Muscle of leg (tissue), 11 donors: ENCODE results near the gene CXXC5. TPM values are rescaled to one million over a fixed set of nuclear protein-coding genes. Genes with fewer than 3 reads are reported as not detected.

Source experiments
- DNase-seq: peaks from one replicate; pipeline ENCODE4 v3.0.0; 2013
- H3K27ac ChIP-seq: one replicate; pipeline ENCODE4 v1.5.1; 2013; ENCODE audit warnings: mild to moderate bottlenecking, low read length, control low read depth
- H3K27me3 ChIP-seq: one replicate; pipeline ENCODE4 v1.6.1; 2013; ENCODE audit warnings: low read length; ENCODE audit not compliant: control insufficient read depth, insufficient read depth
- H3K36me3 ChIP-seq: one replicate; pipeline ENCODE4 v1.6.1; 2013; ENCODE audit warnings: low read length; ENCODE audit not compliant: control insufficient read depth, insufficient read depth
- H3K4me1 ChIP-seq: one replicate; pipeline ENCODE4 v1.6.1; 2013; ENCODE audit warnings: low read length; ENCODE audit not compliant: control insufficient read depth, insufficient read depth
- H3K4me3 ChIP-seq: one replicate; pipeline ENCODE4 v1.5.1; 2013; ENCODE audit warnings: low read length, control low read depth
- H3K9me3 ChIP-seq: replicated peaks from 2 replicates; pipeline ENCODE4 v1.6.1; 2013; ENCODE audit warnings: low read depth, low read length; ENCODE audit not compliant: control insufficient read depth
- WGBS: methylation state at CpG from one replicate; pipeline ENCODE4 v1.1.5; 2013; ENCODE audit warnings: missing lambda C conversion rate; ENCODE audit not compliant: insufficient coverage; 5-methylcytosine and 5-hydroxymethylcytosine counted together
- polyA plus RNA-seq, 8 donors: library from polyadenylated mRNA; unstranded; fragments of 120-200 nt; gene quantifications; one replicate each; pipeline versions ENCODE4 v1.2.1 to v1.2.3, GENCODE V29; 2013; ENCODE audit warnings: inconsistent platforms in 1 of 8, low replicate concordance in 1 of 8; ENCODE audit not compliant: insufficient read length in 8 of 8, insufficient read depth in 1 of 8
- total RNA-seq: library from RNA; stranded (reverse); fragments of 120-200 nt; gene quantifications from one replicate; pipeline ENCODE4 v1.2.4, GENCODE V29; 2013

Gene CXXC5
- total and polyA plus RNA-seq, 9 donors: 63.3 to 93.0 (median 79.9) TPM

DNA sequence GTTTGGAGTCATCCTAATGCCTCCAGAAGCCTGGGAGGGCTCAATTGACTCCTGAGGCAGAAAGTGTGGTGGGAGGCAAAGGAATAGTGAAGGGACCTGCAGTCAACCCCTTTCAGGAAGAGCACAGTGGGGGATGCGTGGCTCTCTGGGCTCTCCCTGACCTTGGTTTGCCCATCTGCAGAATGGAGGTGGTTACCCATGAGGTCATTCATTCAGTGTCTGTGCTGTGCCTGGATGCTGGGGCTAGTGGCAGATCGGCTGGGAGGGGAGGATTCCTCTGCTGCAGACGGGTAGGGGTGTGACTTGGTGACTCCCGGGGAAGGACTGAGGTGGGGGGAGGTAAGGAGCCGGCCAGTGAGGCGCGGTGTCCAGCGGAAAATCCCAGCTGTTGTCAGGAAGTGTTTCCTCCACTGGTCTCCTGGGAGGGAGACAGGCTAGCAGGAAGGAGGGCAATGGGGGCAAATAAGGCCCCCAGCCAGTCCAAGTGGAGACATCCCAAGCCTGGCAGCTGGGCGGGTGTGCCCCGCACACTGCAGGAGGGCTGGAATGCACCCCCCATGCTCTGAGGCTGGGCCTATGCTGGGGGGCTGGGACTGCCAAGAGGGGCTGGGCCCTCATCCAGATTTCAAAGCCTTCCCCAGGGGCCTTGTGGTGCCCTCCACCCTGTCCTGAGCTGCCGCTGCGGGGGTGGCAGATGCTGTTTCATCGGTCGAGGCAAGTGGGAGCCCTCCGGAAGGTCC lies 10.9 kb downstream of the CXXC5 start:
- 30% methylated on average over 14 of the region's 15 CpGs for WGBS
- peak overlapping the region; percentile 92 for H3K27ac ChIP-seq
- H3K4me1 ChIP-seq: peaks cover 98% of the 10 kb centered on the region
- H3K27me3 ChIP-seq: no peaks in the 10 kb centered on the region
- H3K9me3 ChIP-seq: no peaks in the 10 kb centered on the region
- DNase-seq: peak; percentile 88
- peaks cover 17% of the 10 kb centered on the region for H3K36me3 ChIP-seq
- H3K4me3 ChIP-seq: peak overlapping the region; percentile 24

DNA sequence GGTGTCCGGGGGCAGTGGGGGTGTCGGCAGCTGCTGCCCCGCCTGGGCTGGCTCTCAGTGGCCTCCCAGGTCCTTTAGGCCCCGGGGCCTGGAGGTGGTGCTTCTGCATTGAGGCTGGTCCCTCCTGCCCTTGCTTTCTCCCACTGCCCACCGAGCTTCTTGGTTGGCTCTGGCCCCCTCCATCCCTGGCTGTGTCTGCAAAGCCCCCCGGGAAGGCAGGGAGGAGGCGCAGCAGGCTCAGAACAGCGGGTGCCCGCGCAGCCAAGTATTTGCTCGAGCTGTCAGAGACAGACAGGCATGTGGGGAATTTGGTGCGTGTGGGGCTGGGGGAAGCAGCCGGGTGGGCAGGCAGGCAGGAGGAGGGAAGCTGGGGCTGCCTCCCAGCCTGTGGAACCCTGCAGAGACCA lies 11.5 kb downstream of the CXXC5 start:
- Histone ChIP-seq H3K9me3 (no peaks in the 10 kb centered on the region), H3K36me3 (peaks cover 18% of the 10 kb centered on the region), H3K4me1 (peaks cover 98% of the 10 kb centered on the region), H3K27me3 (no peaks in the 10 kb centered on the region), H3K4me3 (peak overlapping the region; percentile 24), H3K27ac (peak overlapping the region; percentile 92)
- WGBS: 23% methylated on average over 5 of the region's 13 CpGs
- DNase-seq: peak; percentile 72

DNA sequence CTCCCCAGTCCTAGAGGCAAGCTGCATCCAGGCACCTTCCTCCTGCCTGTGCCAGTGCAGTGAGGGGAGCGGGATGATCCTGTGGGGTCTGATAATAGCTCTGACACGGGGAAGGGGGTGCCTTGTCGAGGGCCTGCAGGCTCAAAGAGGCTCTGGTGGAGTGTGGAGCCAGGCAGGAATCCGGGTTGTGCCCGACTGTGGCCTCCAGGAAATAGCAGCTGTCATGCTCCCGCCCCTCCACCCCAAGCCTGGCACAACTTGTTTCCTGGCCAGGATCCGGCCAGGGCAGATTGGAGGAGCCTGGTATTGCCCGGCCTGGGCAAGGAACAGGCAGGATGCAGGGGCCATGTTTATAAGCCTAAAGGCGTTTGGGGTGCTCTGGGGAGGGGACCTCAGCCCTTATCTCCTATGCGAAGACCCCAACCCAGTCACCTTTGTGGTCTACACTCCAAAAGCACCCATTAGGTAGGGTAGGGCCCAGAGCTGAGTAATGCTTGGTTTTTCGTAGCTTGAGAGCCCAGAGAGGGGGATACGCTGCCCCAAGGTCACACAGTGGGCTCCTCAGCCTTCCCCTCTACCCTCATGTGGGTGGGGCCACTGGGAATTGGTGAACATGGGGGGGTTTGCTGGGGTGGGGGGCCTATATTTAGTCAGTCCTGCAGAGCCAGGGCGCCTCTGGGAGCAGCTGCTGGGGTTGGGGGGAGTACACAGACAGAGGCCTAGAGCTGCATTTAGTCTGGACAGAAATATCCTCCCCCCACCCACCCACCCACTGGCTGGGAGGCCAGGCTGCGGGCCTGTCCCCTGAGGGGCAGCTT lies 12.2 kb downstream of the CXXC5 start:
- H3K27me3 ChIP-seq: no peaks in the 10 kb centered on the region
- peak overlapping the region; percentile 24 for H3K4me3 ChIP-seq
- H3K4me1 ChIP-seq: peaks cover 98% of the 10 kb centered on the region
- DNase-seq: peak; percentile 85
- WGBS: no CpG with 5 or more reads among the region's 14 CpGs
- no peaks in the 10 kb centered on the region for H3K9me3 ChIP-seq
- peaks cover 22% of the 10 kb centered on the region for H3K36me3 ChIP-seq
- H3K27ac ChIP-seq: peak overlapping the region; percentile 92

DNA sequence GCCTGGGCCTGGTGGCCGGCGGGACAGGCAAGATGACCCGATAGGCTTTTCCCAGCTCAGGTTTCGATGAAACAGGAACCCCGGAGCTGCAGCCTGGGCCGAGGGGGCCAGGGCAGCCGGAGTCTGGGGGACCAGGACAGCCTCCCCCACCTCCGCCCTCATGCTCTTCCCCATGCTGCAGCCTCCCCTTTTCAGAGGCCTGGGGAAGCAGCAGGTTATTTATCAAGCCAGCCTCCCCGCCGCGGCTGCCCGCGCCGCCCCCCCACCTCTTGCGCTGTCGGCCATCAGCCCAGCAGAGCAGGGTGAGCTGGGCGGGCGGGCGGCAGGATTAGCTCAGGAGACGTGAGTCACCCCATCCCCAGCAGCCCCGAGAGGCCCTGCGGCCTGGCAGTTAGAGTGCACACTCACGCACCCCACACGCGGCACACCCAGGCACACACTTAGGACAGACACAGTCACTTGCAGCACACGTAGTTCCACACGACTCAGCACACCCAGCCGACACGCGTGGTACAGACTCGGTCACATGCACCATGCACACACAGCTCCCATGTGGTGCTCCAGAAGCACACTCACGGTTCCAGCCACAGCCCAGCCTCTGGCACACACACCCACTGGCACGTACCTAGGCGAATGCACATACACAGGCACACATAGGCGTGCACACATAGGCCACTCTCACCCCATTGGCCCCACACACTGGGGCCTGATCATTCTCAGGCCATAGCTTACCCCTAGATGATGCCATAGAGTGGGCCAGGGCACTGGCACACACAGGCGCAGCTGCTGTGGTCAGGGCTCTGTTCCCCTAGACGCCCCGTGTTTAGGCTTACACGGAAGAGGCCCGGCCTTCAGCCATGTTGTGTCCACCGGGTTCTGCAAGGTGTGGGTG lies 13.0 kb downstream of the CXXC5 start:
- H3K4me3 ChIP-seq: peak overlapping the region; percentile 6
- peaks cover 97% of the 10 kb centered on the region for H3K4me1 ChIP-seq
- WGBS: 25% methylated on average over 35 of the region's 41 CpGs
- H3K36me3 ChIP-seq: peaks cover 28% of the 10 kb centered on the region
- H3K27ac ChIP-seq: peak overlapping the region; percentile 88
- H3K9me3 ChIP-seq: no peaks in the 10 kb centered on the region
- DNase-seq: peak; percentile 72
- H3K27me3 ChIP-seq: no peaks in the 10 kb centered on the region

DNA sequence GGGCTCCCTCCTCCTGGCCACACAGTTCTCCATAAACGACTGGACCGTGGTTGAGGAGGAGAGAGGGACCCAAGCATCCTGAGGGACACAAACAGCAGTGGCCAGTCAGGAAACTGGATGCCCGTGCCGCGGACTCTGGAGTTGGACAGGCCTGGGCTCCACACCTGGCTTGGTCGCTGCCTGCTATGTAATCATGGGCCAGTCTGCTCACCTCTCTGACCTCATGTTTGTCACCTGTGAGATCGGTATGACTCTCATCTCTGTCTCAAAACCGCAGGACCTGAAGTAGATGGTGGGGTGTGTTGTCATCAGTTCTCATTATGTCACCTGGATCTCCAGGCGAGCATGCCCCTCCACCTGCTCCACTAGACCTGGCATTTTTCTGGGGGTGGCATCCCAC lies 14.5 kb downstream of the CXXC5 start:
- Histone ChIP-seq H3K4me3 (no peak overlapping the region), H3K9me3 (no peaks in the 10 kb centered on the region), H3K36me3 (peaks cover 28% of the 10 kb centered on the region), H3K27ac (peak overlapping the region; percentile 88), H3K27me3 (no peaks in the 10 kb centered on the region), H3K4me1 (peaks cover 98% of the 10 kb centered on the region)
- no peak for DNase-seq
- 75% methylated on average over 6 of the region's 9 CpGs for WGBS

DNA sequence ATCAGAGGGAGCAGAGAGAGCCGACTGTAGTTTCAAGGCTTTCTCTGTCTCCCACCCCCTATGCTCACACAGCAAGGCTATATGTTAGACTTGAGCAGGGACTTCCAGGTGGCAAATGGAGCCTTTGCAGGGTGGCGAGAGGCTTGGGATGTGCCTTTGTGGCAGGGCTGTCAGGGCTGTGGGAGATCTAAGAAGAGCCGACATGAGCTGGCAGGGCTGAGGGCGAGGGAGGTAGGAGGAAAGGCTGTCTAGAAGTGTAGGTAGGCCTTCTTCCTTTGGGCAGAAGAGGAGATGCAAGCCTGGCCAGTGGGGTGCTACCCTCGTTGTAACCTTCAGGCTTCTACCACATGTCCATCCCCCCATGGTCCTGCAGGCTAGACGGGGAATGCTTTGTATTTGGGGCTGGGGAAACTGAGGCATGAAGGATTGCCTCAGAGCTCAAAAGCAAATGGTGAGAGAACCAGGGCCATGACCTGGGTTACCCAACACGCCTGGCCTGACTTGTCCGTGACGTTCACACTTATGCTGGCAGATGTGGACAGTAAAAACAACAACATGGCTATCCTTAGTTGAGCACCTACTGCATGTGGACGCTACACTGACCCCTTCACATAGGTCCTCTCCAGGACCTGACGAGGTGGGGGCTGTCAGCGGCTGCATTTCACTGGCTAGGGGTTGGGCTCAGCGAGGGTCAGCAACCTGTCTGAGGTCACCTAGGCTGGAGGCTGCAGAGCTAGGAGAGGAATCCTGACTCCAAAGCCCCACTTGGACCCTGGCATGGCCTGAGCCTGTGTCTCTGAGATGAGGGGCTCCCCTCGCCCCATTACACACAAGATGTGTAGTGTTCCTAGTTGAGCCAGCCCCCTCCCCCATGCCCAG lies 15.3 kb downstream of the CXXC5 start:
- H3K4me1 ChIP-seq: peaks cover 97% of the 10 kb centered on the region
- H3K4me3 ChIP-seq: no peak overlapping the region
- H3K9me3 ChIP-seq: no peaks in the 10 kb centered on the region
- peaks cover 28% of the 10 kb centered on the region for H3K36me3 ChIP-seq
- no peak overlapping the region for H3K27ac ChIP-seq
- H3K27me3 ChIP-seq: no peaks in the 10 kb centered on the region
- WGBS: 88% methylated on average over 9 of the region's 14 CpGs
- DNase-seq: no peak

DNA sequence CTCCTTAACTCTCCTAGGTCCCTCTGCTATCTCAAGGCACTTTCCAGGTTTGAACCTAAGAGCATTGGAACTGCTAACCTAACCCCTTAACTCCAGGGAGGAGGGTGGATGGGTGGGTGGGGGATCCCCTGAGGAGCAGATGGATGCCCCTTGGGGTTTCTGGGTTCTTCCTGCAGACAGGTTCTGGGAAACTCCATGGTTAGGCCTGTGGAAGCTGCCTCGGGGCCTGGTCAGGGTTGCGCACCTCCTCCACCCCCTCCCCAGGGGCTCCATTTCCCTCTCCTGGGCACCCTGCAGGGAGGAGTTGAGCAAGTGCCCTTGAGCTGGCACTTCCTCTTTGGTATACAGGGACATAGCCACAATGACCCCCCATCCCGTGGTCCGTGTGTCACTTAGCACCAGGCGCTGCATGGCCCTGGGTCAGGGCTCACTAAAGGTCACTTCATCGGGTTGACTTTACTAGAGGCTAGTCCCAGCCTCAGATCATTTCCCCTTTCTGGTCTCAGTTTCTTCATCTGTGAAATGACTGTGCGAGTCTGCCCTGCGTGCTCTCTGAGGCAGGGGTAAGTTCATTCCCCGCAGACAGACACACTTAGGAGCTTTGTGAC lies 16.0 kb downstream of the CXXC5 start:
- Histone ChIP-seq H3K9me3 (no peaks in the 10 kb centered on the region), H3K4me3 (no peak overlapping the region), H3K27me3 (no peaks in the 10 kb centered on the region), H3K4me1 (peaks cover 97% of the 10 kb centered on the region), H3K36me3 (peaks cover 28% of the 10 kb centered on the region), H3K27ac (peak overlapping the region; percentile 51)
- 79% methylated on average over 3 of the region's 9 CpGs for WGBS
- no peak for DNase-seq

DNA sequence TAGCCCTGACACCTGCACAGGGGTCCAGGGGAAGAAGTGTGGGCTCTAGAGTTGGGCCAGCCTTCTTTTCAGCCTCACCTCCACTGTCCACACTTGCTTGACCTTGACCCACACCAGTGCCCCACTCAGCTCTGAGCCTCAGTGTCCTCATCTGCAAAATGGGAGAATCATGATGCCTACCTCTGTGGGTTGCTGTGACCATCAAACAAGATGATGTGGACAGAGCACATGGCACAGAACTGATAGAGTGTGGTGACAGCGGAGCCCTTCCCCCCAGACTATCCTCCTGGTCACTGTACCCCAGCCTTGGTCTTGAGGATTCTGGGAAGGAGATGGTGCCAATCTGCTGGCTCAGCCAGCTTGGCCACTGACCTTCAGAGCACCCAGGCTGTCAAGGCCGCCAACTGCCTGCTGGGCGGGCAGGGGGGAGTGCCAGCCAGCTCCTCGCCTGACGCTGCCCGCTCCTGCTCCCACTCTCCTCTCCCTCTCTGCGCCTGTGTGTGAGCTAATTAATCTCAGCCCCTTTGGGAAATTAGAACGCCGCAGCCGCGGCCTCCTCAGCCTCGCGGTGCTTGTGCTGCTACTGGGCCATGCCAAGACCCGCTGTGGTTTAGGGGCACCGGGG lies 16.7 kb downstream of the CXXC5 start:
- DNase-seq: no peak
- Histone ChIP-seq H3K4me1 (peaks cover 97% of the 10 kb centered on the region), H3K4me3 (no peak overlapping the region), H3K27ac (peak overlapping the region; percentile 51), H3K9me3 (no peaks in the 10 kb centered on the region), H3K36me3 (peaks cover 32% of the 10 kb centered on the region), H3K27me3 (no peaks in the 10 kb centered on the region)
- 83% methylated on average over 6 of the region's 15 CpGs for WGBS

DNA sequence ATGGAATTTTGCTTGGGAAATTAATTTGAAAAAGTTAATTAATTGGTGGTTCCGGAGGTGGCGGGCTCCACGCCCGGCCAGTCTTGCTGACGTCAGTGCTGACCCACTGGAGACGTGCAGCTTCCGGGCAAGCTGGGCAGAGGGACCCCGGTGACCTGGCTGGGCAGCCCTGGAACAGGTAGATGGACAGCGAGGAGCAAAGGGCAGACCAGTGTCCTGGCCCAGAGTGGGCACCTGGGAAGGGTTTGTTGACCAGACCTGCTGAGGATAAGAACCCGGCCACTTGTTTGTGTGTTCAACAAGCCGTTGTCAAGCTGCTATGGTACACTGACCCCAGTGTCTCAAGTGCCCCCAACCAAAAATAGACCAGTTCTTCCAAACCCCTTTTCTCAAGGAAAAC lies 17.5 kb downstream of the CXXC5 start:
- no peaks in the 10 kb centered on the region for H3K27me3 ChIP-seq
- WGBS: 88% methylated on average over 11 of the region's 11 CpGs
- peaks cover 97% of the 10 kb centered on the region for H3K4me1 ChIP-seq
- peaks cover 36% of the 10 kb centered on the region for H3K36me3 ChIP-seq
- H3K4me3 ChIP-seq: no peak overlapping the region
- H3K27ac ChIP-seq: no peak overlapping the region
- no peaks in the 10 kb centered on the region for H3K9me3 ChIP-seq
- no peak for DNase-seq
